ENCODE measurements around the gene PRKD1. TPM values are rescaled to one million over a fixed set of nuclear protein-coding genes. Genes with fewer than 3 reads are reported as not detected.
A peak's percentile ranks its signal among the peaks of the same experiment; 100 is the strongest.

PRKD1 gene
- total RNA-seq, 1 experiment from 2014 or later, result 5.1 TPM

DNA sequence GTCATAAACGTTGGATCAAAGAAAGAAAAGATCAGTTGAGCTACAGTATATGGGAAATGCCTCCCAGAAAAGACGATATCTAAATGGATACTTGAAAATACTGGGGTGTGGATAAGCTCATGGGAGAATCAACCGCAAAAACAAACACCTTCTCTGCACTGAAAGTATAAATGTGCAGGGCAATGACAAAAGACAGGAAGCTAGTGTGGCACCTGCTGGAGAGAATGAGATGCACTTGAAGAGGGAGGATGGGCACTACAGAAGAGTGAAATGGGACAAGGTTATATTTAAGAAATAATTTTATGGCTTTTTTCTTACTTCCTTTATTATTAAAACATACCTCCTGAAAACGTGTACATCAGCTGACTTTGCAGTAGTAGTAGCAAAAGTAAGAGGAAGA, 153.7 kb downstream of the PRKD1 start:
- in situ Hi-C loops (cut with HindIII; ENCODE audit: low pct_unique_long_range_greater_than_20kb, low sequenced_read_pairs), result no loop called here
- no peak for DNase-seq (ENCODE audit: low read depth)

GRCh38 chr14:29763342-29763858, 164.2 kb downstream of the PRKD1 start:
- no peak for DNase-seq (ENCODE audit: low read depth)
- in situ Hi-C loops (cut with HindIII; ENCODE audit: low pct_unique_long_range_greater_than_20kb, low sequenced_read_pairs), result no loop called here

GRCh38 chr14:29759521-29760340, 167.9 kb downstream of the PRKD1 start:
- DNase-seq (ENCODE audit: low read depth), result no peak
- in situ Hi-C loops (cut with HindIII; ENCODE audit: low pct_unique_long_range_greater_than_20kb, low sequenced_read_pairs), result no loop called here

- in situ Hi-C loops (cut with HindIII; ENCODE audit: low pct_unique_long_range_greater_than_20kb, low sequenced_read_pairs), result no loop called here
- no peak for DNase-seq (ENCODE audit: low read depth)
These were observed 169.9 kb downstream of the PRKD1 start for GRCh38 chr14:29757711-29758233.

DNA sequence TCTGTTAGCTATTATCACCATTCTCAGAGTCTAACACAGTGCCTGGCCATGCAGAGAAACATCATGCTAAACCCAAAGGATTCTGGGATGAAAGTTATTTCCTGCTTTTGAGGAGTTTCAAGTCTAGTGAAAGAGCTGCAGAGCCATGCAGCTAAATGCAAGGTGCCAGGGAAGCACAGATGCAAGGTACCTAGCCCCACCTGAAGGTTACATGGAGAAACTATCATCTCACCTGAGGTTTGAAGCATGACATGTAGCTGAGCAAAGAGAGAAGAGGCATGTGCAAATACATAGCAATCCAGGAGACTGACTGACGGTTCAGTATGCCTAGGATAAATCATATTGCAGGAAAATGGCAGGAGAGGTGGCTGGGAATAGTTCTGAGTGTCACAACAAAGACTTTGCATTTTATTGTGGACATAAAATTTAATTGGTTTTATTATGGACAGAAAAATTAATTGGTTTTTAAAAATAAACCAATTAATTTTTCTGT, 170.4 kb downstream of the PRKD1 start:
- in situ Hi-C loops (cut with HindIII; ENCODE audit: low pct_unique_long_range_greater_than_20kb, low sequenced_read_pairs), result no loop called here
- no peak for DNase-seq (ENCODE audit: low read depth)

DNA sequence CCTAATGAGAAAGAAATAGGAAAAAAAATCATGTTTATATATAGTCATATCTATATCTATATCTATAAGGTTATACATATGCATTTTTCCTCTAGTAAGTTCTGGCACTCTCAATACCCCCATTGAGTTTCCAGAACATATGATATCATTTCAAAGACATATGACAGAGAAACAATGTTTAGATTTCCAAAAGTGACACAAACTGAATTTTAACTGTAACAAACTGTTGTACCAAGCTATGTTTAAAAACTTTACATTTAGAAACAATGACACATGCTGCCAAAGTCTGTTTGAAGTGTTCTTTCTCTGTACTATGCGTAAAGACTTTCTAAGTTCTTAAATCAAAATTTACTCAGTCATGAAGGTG, 171.6 kb downstream of the PRKD1 start:
- in situ Hi-C loops (cut with HindIII; ENCODE audit: low pct_unique_long_range_greater_than_20kb, low sequenced_read_pairs), result no loop called here
- no peak for DNase-seq (ENCODE audit: low read depth)

DNA sequence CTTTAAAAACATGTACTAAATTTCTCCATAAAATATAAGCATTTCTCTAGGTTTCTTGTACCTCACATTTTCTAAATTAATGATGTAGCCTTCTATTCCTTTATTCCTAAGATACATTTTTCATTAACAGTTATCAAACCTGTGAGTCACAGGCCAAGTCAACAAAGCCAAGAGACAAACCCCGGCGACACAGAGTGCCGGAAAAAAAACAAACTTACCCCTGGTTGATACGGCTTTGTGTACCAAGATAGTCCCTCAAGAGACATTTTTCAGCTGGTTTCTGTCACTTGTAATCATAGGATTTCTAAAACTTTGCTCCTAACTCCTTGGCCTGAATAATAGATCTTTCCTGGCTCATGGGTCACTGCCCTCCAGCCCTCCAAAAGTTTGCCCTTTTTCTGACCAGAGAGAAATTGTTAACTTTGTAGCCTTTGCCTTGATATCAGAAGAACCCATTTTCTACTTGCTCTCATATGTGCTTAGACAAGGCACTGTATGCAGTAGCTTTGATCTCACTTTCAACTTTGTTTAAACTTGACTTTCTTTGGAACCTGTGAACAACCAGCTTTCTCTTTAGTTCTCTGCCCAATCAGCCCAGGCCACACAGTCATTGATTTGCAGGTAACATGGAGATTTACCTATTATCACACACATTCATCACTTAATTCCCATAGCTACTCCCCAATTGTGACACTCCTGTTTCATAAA, 172.2 kb downstream of the PRKD1 start:
- DNase-seq (ENCODE audit: low read depth), result no peak
- in situ Hi-C loops (cut with HindIII; ENCODE audit: low pct_unique_long_range_greater_than_20kb, low sequenced_read_pairs), result no loop called here

DNA sequence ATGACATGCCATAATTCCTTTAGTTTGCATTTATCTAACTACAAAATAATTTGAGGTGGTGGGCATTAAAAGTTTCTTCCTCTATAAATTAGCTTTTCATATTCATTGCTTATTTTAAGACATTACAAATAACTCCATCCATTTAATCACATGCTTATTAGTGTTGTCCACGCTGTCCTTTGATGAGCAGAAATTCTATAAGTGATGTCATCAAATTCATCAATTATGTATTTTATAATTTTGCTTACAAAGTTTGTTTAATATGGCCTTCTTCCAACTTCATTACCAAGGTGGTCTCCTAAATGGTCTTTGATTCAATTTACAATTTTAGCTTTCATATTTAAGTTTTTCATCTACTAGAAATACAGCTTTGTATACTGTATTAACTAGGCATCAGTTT, 173.5 kb downstream of the PRKD1 start:
- DNase-seq (ENCODE audit: low read depth), result no peak
- in situ Hi-C loops (cut with HindIII; ENCODE audit: low pct_unique_long_range_greater_than_20kb, low sequenced_read_pairs), result no loop called here

DNA sequence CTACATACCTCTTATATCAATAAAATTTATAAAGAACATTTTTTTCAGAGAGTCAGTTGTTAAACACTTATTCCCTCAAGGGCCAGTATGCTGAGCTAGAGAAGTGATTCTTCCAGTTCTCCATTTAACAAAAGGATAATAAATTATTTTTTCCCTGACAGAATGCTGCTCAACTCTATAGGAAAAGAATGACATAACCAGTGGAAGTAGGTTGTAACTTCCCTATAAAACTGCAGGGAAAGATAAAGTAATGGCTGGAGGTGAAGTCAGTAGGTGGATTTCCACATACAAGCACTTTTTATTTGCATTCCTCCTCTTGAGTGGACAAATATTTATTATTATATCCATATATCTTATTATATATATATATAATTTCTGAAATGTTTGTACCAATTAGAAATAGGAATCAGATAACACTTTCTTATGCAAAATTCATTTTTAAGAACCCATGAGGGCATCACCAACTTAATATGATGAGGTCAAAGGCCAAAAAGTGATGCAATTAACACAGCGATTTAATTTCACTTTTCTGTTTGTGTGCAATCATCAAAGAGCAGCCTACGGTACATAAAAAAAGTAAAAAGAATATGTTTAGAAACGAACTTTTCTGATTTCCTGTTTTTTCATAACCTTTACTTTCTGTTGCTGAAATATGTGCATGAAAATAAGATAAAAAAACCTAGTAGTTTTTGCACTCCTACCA, 175.3 kb downstream of the PRKD1 start:
- DNase-seq (ENCODE audit: low read depth), result no peak
- in situ Hi-C loops (cut with HindIII; ENCODE audit: low pct_unique_long_range_greater_than_20kb, low sequenced_read_pairs), result no loop called here

GRCh38 chr14:29749829-29750228, 177.8 kb downstream of the PRKD1 start:
- in situ Hi-C loops (cut with HindIII; ENCODE audit: low pct_unique_long_range_greater_than_20kb, low sequenced_read_pairs), result no loop called here
- DNase-seq (ENCODE audit: low read depth), result peak; percentile 2

DNA sequence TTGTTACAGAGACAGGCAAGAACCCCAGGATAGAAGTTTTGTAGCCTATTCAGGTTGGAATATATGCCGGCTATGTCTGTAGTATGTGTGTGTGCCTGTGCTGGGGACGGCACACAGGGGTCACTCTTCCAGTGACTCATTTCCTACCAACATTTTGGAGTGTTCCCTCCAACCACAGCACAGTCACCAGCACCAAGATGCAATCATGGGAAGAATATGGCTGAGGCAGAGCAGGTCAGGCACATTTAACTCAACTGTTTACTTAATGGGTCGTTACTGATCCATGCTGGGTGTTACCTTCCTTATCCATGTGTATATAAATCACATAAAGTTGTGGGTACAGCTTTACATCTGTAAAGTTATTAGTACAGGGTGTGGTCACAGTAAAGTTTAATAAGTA, 178.3 kb downstream of the PRKD1 start:
- in situ Hi-C loops (cut with HindIII; ENCODE audit: low pct_unique_long_range_greater_than_20kb, low sequenced_read_pairs), result no loop called here
- peak; percentile 38 for DNase-seq (ENCODE audit: low read depth)

GRCh38 chr14:29745863-29746262, 181.8 kb downstream of the PRKD1 start:
- DNase-seq (ENCODE audit: low read depth), result no peak
- in situ Hi-C loops (cut with HindIII; ENCODE audit: low pct_unique_long_range_greater_than_20kb, low sequenced_read_pairs), result no loop called here

DNA sequence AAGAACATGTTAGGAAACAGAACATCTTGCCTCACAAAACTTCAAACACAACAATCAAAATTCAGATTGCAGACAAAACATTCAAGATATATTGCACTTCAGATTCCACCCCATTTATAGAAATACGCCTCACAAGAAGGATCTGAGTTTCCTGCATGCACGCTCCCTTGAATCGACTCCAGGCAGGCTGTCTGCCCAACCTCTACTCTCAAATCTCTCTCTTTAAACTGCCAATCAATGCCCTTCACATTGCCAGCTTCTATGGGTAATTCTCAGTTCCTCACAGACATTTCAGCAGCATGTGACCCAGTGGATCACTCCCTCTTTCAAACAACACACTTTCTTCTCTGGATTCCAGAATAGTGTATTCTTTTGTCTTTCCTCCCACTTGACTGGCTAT, 184.1 kb downstream of the PRKD1 start:
- DNase-seq (ENCODE audit: low read depth), result no peak
- in situ Hi-C loops (cut with HindIII; ENCODE audit: low pct_unique_long_range_greater_than_20kb, low sequenced_read_pairs), result no loop called here

GRCh38 chr14:29741909-29742401, 185.7 kb downstream of the PRKD1 start:
- in situ Hi-C loops (cut with HindIII; ENCODE audit: low pct_unique_long_range_greater_than_20kb, low sequenced_read_pairs), result no loop called here
- DNase-seq (ENCODE audit: low read depth), result no peak

GRCh38 chr14:29740491-29740890, 187.2 kb downstream of the PRKD1 start:
- no peak for DNase-seq (ENCODE audit: low read depth)
- in situ Hi-C loops (cut with HindIII; ENCODE audit: low pct_unique_long_range_greater_than_20kb, low sequenced_read_pairs), result no loop called here

DNA sequence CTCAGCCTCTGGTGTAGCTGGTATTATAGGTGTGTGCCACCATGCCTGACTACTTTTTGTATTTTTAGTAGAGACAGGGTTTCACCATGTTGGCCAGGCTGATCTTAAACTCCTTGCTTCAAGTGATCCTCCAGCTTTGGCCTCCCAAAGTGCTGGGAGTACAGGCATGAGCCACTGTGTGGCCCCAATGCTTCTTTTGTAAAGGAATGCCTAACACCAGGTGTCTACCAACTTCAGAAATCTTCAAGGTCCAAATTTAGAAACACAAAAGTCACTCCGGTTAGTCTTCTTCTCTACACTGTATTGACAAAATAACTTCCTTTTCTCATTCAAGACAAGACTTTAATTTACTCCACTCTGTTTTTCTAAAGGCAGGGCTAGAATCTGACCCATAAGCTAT, 188.7 kb downstream of the PRKD1 start:
- DNase-seq (ENCODE audit: low read depth), result no peak
- in situ Hi-C loops (cut with HindIII; ENCODE audit: low pct_unique_long_range_greater_than_20kb, low sequenced_read_pairs), result no loop called here

GRCh38 chr14:29738056-29738455, 189.6 kb downstream of the PRKD1 start:
- no peak for DNase-seq (ENCODE audit: low read depth)
- in situ Hi-C loops (cut with HindIII; ENCODE audit: low pct_unique_long_range_greater_than_20kb, low sequenced_read_pairs), result no loop called here

DNA sequence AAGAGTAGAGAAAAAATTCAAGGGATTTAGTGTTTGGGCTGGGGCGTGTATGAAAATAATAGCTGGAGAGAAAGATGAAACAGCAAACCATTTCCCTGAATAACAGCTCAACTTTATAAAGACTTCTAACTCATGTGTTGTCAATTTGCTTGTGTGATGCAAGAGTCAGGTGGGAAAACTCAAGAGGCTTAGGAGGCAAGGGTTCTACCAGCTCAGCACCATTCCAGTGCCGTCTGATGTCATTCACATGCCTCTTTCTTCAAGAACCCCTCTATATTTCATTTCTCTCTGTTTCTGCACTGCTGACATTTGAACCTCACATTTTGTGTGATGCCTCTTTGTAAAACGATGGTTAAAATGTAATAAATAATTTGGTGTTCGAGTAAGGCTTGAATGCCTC, 192.2 kb downstream of the PRKD1 start:
- no peak for DNase-seq (ENCODE audit: low read depth)
- in situ Hi-C loops (cut with HindIII; ENCODE audit: low pct_unique_long_range_greater_than_20kb, low sequenced_read_pairs), result no loop called here

DNA sequence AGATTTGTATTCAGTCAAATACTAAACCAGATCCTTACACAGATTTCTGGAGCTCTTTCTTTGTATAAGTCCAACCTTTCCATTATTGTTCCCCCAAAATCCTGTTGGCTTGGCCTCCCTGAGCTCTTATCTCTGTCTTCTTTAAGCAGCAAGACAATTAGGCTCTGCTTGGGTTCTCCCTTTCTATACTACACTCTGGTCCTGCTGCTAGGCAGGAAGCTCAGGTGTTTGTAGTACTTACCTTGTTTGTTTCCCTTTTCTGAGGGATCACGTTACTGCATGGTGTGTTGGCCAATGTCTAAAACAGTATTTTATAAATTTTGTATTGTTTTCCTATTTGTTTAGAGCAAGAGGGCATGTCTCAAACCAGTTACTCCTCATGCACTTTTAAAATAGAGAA, 192.9 kb downstream of the PRKD1 start:
- no peak for DNase-seq (ENCODE audit: low read depth)
- in situ Hi-C loops (cut with HindIII; ENCODE audit: low pct_unique_long_range_greater_than_20kb, low sequenced_read_pairs), result no loop called here

All from Caki2 (cell line).